K562 (cell line): ENCODE results near the gene DBI. TPM values are rescaled to one million over a fixed set of nuclear protein-coding genes. Genes with fewer than 3 reads are reported as not detected.

Experiments used
- C11orf30 ChIP-seq: fragments of 450-650 bp; IDR thresholded peaks from 2 replicates; pipeline ENCODE4 v1.6.1; 2016; ENCODE audit warnings: low read depth, mild to moderate bottlenecking
- CHD4 ChIP-seq: fragments of 200-600 bp; sonication (generic); IDR thresholded peaks from 3 replicates; pipeline ENCODE4 v1.6.1; 2012; ENCODE audit warnings: low read depth, mild to moderate bottlenecking, mixed read lengths, low read length, inconsistent platforms; ENCODE audit not compliant: insufficient read depth, insufficient replicate concordance, poor library complexity, severe bottlenecking
- HNRNPUL1 ChIP-seq: fragments of 200-400 bp; formaldehyde crosslinking; IDR thresholded peaks from 2 replicates; pipeline ENCODE4 v1.6.1; 2017; ENCODE audit warnings: low read length
- IRF9 ChIP-seq: fragments of 450-650 bp; IDR thresholded peaks from 2 replicates; pipeline ENCODE4 v1.6.1; 2016; ENCODE audit warnings: missing biosample characterization, missing genetic modification characterization
- PRMT5 ChIP-seq: sonication (generic); formaldehyde crosslinking; IDR thresholded peaks from 2 replicates; pipeline ENCODE4 v1.5.0; 2020; ENCODE audit warnings: missing genetic modification reagents
- RREB1 ChIP-seq: fragments of 250-450 bp; sonication (Bioruptor Pico); IDR thresholded peaks from 2 replicates; pipeline ENCODE4 v1.4.0; 2020
- TAF1 ChIP-seq: IDR thresholded peaks from 2 replicates; pipeline ENCODE4 v1.6.1; 2011; ENCODE audit warnings: mild to moderate bottlenecking, low read length, moderate library complexity; ENCODE audit not compliant: insufficient read depth, control insufficient read depth, severe bottlenecking; ENCODE audit errors: extremely low read depth
- TBP ChIP-seq: optimal IDR thresholded peaks from 2 replicates; pipeline ENCODE3; 2011; ENCODE audit warnings: low read depth, low read length, improper control_type of control experiment
- ZBTB43 ChIP-seq: sonication (generic); formaldehyde crosslinking; IDR thresholded peaks from 2 replicates; pipeline ENCODE4 v1.8.0; 2023; ENCODE audit warnings: mild to moderate bottlenecking, missing genetic modification reagents
- ZNF146 ChIP-seq: IDR thresholded peaks from one replicate; pipeline ENCODE4 v1.6.1; 2018; ENCODE audit warnings: missing compliant biosample characterization; ENCODE audit not compliant: unreplicated experiment
- ZNF316 ChIP-seq: fragments of 450-650 bp; IDR thresholded peaks from 2 replicates; pipeline ENCODE4 v1.6.1; 2016
- ZNF75A ChIP-seq: fragments of 450-650 bp; formaldehyde crosslinking; IDR thresholded peaks from 2 replicates; pipeline ENCODE4 v1.4.0; 2020; ENCODE audit warnings: mild to moderate bottlenecking
- polyA plus RNA-seq, 8 experiments: library from polyadenylated mRNA; depleted of rRNA in 4 of 8; stranded (reverse) in 5 of 8; unstranded in 3 of 8; fragments of >200 nt; fragmentation: Nextera tagmentation in 2 of 8; fragmentation: Illumina TruSeq in 1 of 8; extraction: Ambion mirVana in 2 of 8; extraction: Trizol in 1 of 8; gene quantifications; 2 replicates each; pipeline versions ENCODE4 v1.2.1 to v1.2.3, GENCODE V29; 2011 to 2014; ENCODE audit warnings: inconsistent platforms in 1 of 8, missing spikeins in 1 of 8
- total RNA-seq, 7 experiments: library from RNA; depleted of rRNA in 6 of 7; stranded (reverse); fragments of >200 nt in 6 of 7; fragmentation: Illumina TruSeq in 2 of 7; extraction: Trizol in 2 of 7; gene quantifications; 2 replicates each; pipeline versions ENCODE4 v1.2.1 to v1.2.3, GENCODE V29; 2011 to 2021; ENCODE audit warnings: low replicate concordance in 1 of 7
- TF ChIP-seq, protein P1 (sequence below): IDR thresholded peaks from 3 replicates; pipeline ENCODE4 v1.6.1; 2011; ENCODE audit warnings: borderline replicate concordance, mild to moderate bottlenecking, moderate library complexity; ENCODE audit not compliant: insufficient read length; ENCODE audit errors: extremely low read depth
- TF ChIP-seq, protein P2 (sequence below): fragments of 450-650 bp; formaldehyde crosslinking; IDR thresholded peaks from 2 replicates; pipeline ENCODE4 v1.4.0; 2022; ENCODE audit warnings: missing genetic modification characterization

Gene DBI
- total and polyA plus RNA-seq, 9 of the 15 experiments (the other 6 are each of a cell fraction or from before 2014, with no cell fraction given), result 55.8 to 443 (median 194) TPM

DNA sequence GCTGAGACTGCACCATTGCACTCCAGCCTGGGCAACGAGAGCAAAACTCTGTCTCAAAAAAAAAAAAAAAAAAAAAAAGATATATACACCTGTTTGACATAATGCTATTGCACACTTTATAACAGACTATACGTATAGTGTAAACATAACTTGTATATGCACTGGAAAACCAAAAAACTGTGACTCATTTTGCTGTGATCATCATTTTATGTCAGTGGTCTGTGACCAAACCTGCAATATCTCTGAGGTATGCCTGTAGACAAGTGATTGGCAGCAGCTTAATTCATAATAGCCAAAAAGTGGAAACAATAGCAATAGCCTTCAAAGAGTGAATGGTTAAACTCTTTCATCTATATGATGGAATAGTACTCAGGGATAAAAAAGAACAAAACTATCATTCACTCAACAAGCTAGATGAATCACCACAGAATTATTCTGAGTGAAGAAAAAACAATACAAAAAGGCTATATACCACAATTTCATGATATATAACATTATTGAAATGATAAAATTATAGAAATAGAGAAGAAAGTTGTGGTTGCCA is 6.3 kb upstream of the DBI start (continued):
- TF ChIP-seq RREB1 (CRISPR knock-in tag), result no peak
- TF ChIP-seq TBP, result no peak
- peak; percentile 55 for TF ChIP-seq ZNF146 (CRISPR knock-in tag)
- TF ChIP-seq ZBTB43 (CRISPR knock-in tag), result no peak
- TF ChIP-seq CHD4, result no peak
- no peak for TF ChIP-seq ZNF75A (CRISPR knock-in tag)
- no peak for TF ChIP-seq HNRNPUL1
- TF ChIP-seq TAF1, result no peak
- TF ChIP-seq, protein P1, sequence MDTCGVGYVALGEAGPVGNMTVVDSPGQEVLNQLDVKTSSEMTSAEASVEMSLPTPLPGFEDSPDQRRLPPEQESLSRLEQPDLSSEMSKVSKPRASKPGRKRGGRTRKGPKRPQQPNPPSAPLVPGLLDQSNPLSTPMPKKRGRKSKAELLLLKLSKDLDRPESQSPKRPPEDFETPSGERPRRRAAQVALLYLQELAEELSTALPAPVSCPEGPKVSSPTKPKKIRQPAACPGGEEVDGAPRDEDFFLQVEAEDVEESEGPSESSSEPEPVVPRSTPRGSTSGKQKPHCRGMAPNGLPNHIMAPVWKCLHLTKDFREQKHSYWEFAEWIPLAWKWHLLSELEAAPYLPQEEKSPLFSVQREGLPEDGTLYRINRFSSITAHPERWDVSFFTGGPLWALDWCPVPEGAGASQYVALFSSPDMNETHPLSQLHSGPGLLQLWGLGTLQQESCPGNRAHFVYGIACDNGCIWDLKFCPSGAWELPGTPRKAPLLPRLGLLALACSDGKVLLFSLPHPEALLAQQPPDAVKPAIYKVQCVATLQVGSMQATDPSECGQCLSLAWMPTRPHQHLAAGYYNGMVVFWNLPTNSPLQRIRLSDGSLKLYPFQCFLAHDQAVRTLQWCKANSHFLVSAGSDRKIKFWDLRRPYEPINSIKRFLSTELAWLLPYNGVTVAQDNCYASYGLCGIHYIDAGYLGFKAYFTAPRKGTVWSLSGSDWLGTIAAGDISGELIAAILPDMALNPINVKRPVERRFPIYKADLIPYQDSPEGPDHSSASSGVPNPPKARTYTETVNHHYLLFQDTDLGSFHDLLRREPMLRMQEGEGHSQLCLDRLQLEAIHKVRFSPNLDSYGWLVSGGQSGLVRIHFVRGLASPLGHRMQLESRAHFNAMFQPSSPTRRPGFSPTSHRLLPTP, result no peak
- no peak for TF ChIP-seq PRMT5 (CRISPR knock-in tag)
- TF ChIP-seq, protein P2, sequence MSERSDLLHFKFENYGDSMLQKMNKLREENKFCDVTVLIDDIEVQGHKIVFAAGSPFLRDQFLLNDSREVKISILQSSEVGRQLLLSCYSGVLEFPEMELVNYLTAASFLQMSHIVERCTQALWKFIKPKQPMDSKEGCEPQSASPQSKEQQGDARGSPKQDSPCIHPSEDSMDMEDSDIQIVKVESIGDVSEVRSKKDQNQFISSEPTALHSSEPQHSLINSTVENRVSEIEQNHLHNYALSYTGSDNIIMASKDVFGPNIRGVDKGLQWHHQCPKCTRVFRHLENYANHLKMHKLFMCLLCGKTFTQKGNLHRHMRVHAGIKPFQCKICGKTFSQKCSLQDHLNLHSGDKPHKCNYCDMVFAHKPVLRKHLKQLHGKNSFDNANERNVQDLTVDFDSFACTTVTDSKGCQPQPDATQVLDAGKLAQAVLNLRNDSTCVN (CRISPR knock-in tag), result no peak
- peak; percentile 59; the same call in 1 of the 2 replicates for TF ChIP-seq ZNF316
- no peak for TF ChIP-seq IRF9 (tag)
- TF ChIP-seq C11orf30, result peak; percentile 46; the same call in 1 of the 2 replicates
